Measurements from ENCODE around the gene FLOT1. TPM values are rescaled to one million over a fixed set of nuclear protein-coding genes. Genes with fewer than 3 reads are reported as not detected.

Gene FLOT1, protein sequence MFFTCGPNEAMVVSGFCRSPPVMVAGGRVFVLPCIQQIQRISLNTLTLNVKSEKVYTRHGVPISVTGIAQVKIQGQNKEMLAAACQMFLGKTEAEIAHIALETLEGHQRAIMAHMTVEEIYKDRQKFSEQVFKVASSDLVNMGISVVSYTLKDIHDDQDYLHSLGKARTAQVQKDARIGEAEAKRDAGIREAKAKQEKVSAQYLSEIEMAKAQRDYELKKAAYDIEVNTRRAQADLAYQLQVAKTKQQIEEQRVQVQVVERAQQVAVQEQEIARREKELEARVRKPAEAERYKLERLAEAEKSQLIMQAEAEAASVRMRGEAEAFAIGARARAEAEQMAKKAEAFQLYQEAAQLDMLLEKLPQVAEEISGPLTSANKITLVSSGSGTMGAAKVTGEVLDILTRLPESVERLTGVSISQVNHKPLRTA
- 79.3 and 96.3 TPM in 2 replicates for total RNA-seq (ENCODE audit: low replicate concordance)

DNA sequence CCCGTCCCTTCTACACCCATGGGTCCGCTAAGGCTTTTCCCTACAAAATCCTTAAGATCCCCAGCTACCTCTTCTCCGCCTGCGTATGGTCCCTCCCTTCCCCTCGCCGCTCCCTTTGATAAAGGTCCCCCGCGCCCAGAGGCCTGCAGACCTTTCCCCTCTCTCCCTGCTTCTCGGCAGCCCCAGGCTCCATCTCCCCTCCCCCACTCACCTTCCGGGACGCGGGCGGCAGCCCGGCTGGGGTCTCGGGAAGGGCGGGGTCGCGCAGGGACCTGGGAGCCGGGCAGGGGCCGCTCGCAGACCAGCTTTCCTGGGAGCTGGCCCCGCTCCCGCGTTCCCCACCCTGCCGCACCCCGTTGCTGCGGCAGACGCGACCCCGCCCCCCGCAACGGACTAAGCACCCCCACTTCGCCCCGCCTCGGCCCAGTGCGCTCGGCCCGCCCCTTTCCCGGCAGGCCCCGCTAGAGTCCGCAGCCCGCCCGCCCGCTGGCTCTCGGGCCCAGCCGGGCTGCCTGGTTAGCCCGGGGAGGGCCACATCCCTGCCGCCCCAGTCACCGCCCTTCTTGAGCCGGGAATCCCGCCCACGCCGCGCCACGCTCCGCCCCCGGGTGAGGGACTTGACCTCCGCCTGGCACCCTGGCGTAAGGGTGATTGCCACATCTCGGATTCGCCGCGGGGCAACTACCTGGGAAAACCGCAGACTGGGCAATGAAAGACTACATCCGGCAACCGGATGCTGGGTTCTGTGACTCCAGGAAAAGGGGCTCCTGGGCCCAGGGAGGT, at the start of gene FLOT1:
FLOT1 (minus strand) TSS at position 372 of the 783 bp plus-strand sequence. CDS start 498 bp downstream, outside the sequence.

DNA sequence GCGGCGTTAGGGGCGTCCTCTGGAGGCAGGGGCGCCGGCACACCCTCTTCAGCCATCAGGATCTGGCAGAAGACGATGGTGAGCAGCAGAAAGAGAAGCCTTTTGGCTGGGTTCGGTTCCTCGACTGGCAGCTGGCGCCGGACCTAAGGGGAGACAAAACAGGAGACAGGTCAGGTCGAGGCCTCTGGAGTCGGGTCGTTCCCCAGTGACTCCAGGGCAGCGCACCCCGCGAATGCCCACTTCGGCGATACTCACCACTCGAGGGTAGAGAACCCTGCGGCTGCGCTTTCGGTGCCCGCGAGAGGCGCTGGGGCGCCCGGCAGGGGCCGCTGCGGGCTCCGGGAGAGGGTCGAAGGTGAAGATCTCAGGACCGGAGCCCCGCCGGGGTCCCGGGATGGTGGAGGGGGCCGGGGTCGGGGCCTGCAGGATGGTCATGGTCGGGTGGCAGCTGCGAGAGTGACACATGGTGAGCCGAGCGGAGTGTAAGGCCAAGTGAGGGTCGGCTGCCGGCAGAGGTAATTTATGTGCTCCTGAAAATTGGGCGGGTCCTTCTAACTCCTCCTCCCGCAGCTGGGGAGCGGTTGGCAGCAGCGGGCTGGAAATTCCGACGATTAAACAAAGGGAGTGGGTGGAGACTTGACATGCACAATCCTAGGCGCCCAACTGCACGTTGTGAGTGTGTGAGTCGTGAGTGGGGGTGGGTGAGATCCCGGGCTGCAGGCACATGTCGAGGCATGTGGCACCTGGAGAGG, 1.7 kb upstream of the FLOT1 start, which contains the start of gene IER3:
IER3 (minus strand) TSS at position 494 of the 752 bp plus-strand sequence; CDS start at position 465, 29 bp downstream.

DNA sequence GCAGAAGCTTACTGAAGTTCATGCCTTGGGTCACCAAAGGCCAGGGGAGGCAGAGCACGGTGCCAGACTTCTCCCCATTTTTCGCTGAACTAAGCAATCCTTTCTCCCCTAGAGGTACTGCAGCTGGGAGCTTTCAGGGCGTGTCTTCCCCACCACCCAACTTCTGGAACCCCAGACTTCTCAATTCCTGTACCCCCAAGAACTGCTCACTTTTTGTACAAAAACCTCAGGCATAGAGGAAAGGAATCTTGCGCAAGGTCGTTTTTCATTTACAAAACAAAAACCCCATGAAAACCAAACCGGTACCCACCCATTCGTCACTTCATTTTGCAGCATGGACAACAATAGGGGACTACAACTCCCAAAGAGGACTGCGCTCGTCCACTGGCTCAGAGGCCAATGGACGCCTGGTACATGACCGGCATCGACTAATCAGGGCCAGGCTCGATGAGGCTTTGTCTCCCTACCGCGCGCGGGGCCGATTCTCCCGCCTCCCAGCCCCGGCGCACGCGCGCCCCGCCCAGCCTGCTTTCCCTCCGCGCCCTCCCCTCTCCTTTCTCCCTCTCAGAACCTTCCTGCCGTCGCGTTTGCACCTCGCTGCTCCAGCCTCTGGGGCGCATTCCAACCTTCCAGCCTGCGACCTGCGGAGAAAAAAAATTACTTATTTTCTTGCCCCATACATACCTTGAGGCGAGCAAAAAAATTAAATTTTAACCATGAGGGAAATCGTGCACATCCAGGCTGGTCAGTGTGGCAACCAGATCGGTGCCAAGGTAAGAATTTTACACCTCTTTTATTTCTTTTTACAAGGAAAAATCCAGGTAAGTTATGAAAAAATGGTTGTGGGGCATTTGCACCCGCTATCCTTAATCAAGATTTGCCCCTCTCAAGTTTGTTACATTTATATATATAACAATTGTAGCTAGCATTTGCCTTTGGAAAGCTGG, 22.4 kb downstream of the FLOT1 start, which contains the start of gene TUBB:
TUBB (plus strand) TSS at position 562 of the 947 bp plus-strand sequence; CDS start at position 717, 155 bp downstream.

DNA sequence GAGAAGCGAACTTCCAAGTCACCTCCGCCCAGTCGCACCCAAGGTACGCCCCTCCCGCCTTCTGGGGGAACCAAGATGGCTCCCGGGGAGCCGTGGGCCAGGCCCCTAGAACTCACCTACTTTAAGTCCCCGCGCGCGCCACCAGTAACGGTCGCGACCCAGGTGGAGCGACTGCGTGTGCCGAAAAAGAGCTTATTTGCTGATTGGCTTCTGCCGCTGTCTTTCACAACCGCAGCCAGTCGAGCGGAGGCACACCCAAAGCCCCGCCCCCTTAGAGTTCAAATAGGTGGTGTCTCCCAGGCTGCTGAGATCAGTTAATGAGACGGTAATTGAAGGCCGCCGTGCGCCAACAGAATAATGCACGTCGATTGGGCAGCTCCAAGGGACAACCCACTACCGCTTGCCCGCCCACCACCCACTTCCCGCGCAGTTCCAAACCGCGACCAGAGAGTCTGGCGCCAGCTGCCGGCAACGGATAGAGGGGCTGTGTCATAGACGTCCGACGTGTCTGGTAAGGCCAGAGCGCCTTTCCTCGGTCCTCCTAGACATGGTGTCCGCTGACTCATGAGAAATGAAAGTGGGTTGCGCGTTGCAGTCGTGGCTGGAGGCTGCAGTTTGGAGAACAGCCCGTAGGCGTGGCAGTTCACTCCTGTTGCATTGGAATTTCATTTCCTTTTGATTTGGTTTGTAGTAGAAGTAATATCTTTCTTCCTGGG, 25.2 kb downstream of the FLOT1 start, which contains the start of gene MDC1:
MDC1 (minus strand) TSS at position 153 of the 716 bp plus-strand sequence. CDS start 2,106 bp downstream, outside the sequence.

DNA sequence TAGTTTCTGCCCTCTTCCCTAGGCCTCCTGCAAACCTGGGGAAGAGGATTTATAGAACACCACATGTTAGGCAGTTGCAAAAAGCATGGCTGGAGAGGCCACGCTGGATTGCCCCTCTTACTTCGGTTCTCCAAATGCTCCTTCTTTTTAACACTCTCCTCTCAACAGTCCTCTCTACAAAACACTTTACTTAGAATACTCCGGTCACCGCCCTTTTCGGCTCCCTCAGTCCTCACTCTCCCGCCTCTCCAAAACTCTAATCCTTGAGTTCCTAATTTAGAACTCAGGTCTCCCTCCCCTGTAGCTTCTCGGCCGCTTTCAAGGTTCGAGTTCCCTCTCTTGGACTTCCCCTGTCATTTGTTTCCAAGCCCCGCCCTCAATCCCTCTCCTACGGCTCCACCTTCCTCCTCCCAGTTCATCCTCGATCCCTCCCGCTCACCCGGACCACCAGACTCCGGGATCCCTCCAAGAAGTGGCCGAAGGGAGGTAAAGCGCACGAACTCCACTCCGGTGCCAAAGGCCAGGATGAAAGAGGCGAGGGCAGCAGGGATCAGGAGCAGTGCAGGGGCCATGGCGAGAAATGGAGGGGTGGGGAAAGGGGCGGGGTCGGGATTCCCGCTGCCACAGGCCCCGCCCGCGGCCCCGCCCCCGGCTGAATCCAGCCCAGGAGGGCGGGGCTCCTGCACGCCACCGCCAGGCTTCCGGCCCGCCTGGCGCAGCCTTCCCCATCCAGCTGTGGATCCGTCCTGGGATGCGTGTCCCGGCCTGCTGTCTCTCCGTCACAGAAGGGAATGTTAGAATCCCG, 51.9 kb downstream of the FLOT1 start, which contains the start of gene NRM:
NRM (minus strand) TSS at position 582 of the 805 bp plus-strand sequence; CDS start at position 572, 10 bp downstream.

DNA sequence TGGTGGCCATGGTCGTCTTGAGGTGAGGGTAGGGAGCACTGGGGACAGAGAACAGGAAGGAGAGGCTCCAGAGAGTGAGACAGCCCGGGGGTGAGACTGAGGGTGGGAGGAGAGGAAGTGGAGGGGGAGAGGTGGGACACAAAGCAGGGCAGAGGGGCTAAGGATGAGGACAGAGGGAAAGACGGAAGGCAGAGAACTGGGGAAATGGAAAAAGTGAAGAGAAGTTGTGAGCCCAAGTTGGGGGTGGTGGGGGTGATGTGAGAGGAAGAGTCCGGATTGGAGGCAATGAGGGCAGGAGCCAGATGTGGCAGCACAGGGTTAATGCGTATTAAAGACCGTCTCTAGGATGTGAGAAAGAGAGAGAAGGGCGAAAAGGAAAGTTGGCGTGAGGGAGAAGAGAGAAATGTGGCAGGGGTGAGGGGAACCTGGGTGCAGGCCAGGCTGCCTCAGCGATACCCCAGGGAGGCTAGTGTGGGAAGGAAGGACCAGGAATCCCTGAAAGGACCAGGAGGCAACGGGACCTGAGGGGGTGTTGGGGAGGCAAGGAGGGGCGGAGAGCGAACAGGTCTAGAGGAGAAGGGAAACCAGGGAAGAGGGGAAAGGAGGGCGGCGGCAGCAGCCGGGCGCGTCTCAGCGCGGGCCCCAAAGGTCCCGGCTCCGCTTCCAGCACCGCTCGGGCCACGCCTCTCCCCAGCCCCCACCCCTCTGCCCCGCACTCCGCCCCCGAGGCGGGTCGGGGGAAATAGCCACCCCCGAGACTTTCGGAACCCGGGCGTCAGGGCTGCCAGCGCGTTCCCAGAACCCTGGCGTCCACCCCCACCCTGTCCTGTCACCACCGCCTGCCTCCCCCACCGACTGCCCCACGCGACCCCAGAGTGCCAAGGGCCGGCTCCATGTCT, 56.2 kb downstream of the FLOT1 start, which contains the start of gene PPP1R18:
PPP1R18 (minus strand) TSS at position 637 of the 899 bp plus-strand sequence; CDS start at position 10, 627 bp downstream.

Other genes with a start within 250 kb of the FLOT1 start
- gene GNL1, start 186.2 kb downstream of the FLOT1 start, total RNA-seq (ENCODE audit: low replicate concordance), result 48.1 and 59.3 TPM in 2 replicates
- 3.9 and 6.0 TPM in 2 replicates for gene PRR3, start 185.4 kb downstream of the FLOT1 start, total RNA-seq (ENCODE audit: low replicate concordance)
- 36.5 and 46.5 TPM in 2 replicates for gene ABCF1, start 171.2 kb downstream of the FLOT1 start, total RNA-seq (ENCODE audit: low replicate concordance)
- gene PPP1R10, start 125.4 kb downstream of the FLOT1 start, total RNA-seq (ENCODE audit: low replicate concordance), result 7.3 and 10.0 TPM in 2 replicates
- 36.3 and 43.5 TPM in 2 replicates for gene MRPS18B, start 124.8 kb downstream of the FLOT1 start, total RNA-seq (ENCODE audit: low replicate concordance)
- gene ATAT1, start 115.8 kb downstream of the FLOT1 start, total RNA-seq (ENCODE audit: low replicate concordance), result 2.5 and 4.0 TPM in 2 replicates
- 2.5 and 2.7 TPM in 2 replicates for gene C6orf136, start 95.6 kb downstream of the FLOT1 start, total RNA-seq (ENCODE audit: low replicate concordance)
- gene DHX16, start 69.7 kb downstream of the FLOT1 start, total RNA-seq (ENCODE audit: low replicate concordance), result 34.6 and 46.2 TPM in 2 replicates
- 28.8 and 52.0 TPM in 2 replicates for gene PPP1R18, start 56.0 kb downstream of the FLOT1 start, total RNA-seq (ENCODE audit: low replicate concordance)
- gene NRM, start 51.7 kb downstream of the FLOT1 start, total RNA-seq (ENCODE audit: low replicate concordance), result 1.2 and 1.5 TPM in 2 replicates
- gene MDC1, start 25.4 kb downstream of the FLOT1 start, total RNA-seq (ENCODE audit: low replicate concordance), result 1.8 and 5.0 TPM in 2 replicates
- 361 and 456 TPM in 2 replicates for gene TUBB, start 22.3 kb downstream of the FLOT1 start, total RNA-seq (ENCODE audit: low replicate concordance)
- 9.6 and 164 TPM in 2 replicates for gene IER3, start 1.9 kb upstream of the FLOT1 start, total RNA-seq (ENCODE audit: low replicate concordance)
- gene DDR1, start 141.8 kb upstream of the FLOT1 start, total RNA-seq (ENCODE audit: low replicate concordance), result 18.4 and 42.1 TPM in 2 replicates
- 8.4 and 11.7 TPM in 2 replicates for gene GTF2H4, start 165.5 kb upstream of the FLOT1 start, total RNA-seq (ENCODE audit: low replicate concordance)
- gene VARS2, start 171.6 kb upstream of the FLOT1 start, total RNA-seq (ENCODE audit: low replicate concordance), result 12.3 and 15.7 TPM in 2 replicates
- gene SFTA2, start 189.5 kb upstream of the FLOT1 start, total RNA-seq (ENCODE audit: low replicate concordance), result not detected in 2 replicates
- not detected in 2 replicates for gene MUCL3, start 198.3 kb upstream of the FLOT1 start, total RNA-seq (ENCODE audit: low replicate concordance)
- gene MUC21, start 241.0 kb upstream of the FLOT1 start, total RNA-seq (ENCODE audit: low replicate concordance), result not detected in 2 replicates